ENCODE results near the gene LYPD4.

GRCh38 chr19:41811981-41812380 is 32.5 kb downstream of the LYPD4 start:
- no peak for TF ChIP-seq CTCF (conservative IDR thresholded peaks at IDR 0.05; ENCODE audit: low read length)
- TF ChIP-seq EZH2phosphoT487 (IDR thresholded peaks at IDR 0.05; ENCODE audit: borderline replicate concordance, low read depth, low read length), result no peak

Data from OCI-LY7 (cell line).